GM12801 (cell line): Measurements from ENCODE around the gene GLP1R.

ENCODE experiments used
- CTCF ChIP-seq: IDR thresholded peaks from one replicate; pipeline ENCODE4 v1.5.1; 2011; ENCODE audit warnings: control low read depth; ENCODE audit not compliant: insufficient read length; ENCODE audit errors: extremely low read depth

Gene GLP1R

DNA sequence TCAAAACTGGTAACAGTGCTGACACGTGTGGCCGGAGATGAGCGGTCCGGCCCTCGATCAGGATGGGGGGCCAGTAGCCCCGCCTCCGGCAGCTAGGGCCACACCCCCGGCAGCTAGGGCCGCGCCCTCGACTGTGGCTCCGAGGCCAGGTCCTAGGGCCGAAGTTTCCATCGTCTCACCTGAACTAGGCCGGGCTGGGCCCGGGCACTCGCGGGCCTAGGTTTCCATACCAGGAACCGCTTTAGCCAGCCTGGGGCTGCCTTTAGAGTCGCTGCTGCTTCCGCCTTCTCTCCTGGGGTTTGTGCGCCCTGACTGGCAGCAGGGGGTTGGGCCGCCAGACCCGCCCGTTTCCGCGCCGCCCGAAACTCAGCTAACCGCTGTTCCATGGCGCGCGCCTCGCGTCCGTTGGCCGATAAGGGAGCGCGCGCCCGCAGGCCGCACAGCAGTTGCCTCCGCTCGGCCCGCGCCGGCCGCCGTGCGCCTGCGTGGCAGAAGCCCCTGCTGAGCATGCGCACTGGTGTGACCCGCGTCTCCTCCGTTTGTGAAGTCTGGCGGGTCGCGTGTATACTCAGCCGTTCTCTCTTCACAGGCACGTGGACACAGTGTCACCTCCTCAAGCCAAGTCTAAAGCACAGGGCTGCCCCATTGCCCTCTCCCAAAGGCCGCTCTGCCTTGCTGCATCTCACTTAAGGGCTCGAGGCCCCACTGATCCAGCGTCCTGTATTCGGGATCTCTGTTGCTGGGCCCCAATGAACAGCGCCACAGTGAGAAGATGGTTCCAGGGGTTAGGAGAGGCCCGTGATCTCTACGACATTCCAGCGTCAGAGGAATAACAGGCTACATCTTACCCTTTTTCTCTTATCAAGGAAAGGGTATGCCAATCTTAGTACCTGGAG is 66.4 kb downstream of the GLP1R start, which contains the start of gene SAYSD1:
TSS of gene SAYSD1 (minus strand) at position 483 of the 896 bp plus-strand sequence. CDS start at position 386, 97 bp downstream.
- TF ChIP-seq CTCF, result no peak

DNA sequence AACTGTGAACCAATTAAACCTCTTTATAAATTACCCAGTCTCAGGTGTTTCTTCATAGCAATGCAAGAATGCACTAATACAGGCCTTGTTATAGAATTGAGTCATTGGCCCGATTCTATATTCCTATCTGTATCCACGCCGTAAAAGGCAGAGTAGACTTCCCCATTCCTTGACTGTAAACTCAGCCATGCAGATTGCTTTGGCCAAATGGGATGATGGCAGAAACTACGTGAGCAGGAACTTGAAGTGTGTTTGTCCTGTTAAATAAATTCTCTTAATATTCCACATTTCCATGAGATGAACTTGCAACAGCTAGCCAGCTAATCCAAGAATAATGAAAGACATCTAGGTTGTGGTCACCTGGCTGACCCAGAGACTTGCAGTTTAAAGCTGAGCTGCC is 70.3 kb downstream of the GLP1R start:
- no peak for TF ChIP-seq CTCF

DNA sequence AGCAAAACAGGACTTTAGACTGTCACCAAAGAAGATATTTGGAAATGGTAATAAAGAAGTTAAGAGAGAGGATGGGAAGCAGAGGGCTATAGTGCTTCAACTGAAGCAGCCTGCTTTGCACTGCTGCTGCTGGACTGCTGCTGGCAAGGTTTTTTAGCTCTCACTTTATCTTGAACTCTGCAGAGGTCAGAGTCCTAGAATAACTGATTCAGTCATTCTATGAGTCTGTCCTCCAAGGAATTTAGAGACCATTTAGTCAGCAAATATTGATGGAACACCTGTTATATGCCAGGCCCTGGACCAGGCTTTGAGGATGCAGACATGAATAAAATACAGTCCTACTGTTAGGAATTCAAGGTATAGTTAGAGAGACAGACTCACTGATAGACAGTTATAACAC is 75.5 kb downstream of the GLP1R start:
- TF ChIP-seq CTCF, result no peak

DNA sequence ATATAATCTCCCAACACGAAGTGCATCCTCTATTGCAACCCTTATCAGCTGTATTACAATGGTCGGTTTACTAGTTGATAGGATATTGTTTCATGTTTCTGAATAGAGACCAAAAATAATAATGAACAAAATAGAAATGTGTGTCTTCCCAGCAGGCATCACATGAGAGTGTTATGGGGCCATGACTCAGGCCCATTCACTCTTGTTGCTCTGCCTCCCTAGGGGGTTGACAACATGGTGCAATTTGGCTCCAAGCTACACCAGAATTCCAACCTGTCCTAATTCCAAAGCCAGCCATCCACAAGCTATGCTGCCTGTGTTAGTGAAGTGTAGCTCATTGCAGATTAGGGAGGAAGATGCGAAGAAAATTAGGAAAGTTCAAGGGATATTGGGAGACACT is 79.5 kb downstream of the GLP1R start:
- TF ChIP-seq CTCF, result no peak

- TF ChIP-seq CTCF, result no peak
Measured at GRCh38 chr6:39128832-39129231, 80.3 kb downstream of the GLP1R start.

- TF ChIP-seq CTCF, result no peak
Measured at GRCh38 chr6:39130691-39131090, 82.1 kb downstream of the GLP1R start.

DNA sequence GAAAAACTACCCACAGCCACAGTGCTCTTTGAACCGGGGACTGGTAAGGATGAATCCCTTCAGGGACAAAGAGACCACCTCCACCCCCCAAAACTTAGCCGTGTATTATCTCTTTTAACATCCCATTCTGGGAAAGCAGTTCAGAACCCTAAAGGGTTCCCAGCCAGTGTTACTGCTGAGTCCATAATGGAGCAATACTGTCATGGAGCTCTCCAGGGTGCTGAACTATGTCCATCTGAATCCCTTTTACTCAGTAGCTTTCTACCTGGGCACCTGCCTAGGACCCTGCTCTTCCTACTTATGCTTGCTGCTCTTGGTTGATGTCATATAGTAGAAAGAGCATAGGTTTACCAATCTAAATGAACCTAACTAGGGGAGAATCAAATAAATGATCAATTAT is 88.7 kb downstream of the GLP1R start:
- no peak for TF ChIP-seq CTCF
